Measurements from ENCODE around the gene TMEM178B.

The TMEM178B gene

GRCh38 chr7:141409801-141410329 lies 336.0 kb downstream of the TMEM178B start:
- DNase-seq (ENCODE audit: insufficient read length, low spot score): no peak
- no peak for FAIRE-seq

- FAIRE-seq: no peak
- no peak for DNase-seq (ENCODE audit: insufficient read length, low spot score)
These were observed 336.6 kb downstream of the TMEM178B start for GRCh38 chr7:141410353-141411000.

- FAIRE-seq (no peak), DNase-seq (ENCODE audit: insufficient read length, low spot score) (no peak)
These were observed 337.3 kb downstream of the TMEM178B start for GRCh38 chr7:141411133-141411532.

- FAIRE-seq (no peak), DNase-seq (ENCODE audit: insufficient read length, low spot score) (no peak)
These were observed 342.1 kb downstream of the TMEM178B start for GRCh38 chr7:141415999-141416398.

- FAIRE-seq (no peak), DNase-seq (ENCODE audit: insufficient read length, low spot score) (no peak)
These were observed 342.9 kb downstream of the TMEM178B start for GRCh38 chr7:141416650-141417270.

GRCh38 chr7:141417506-141417905 lies 343.6 kb downstream of the TMEM178B start:
- FAIRE-seq: no peak

GRCh38 chr7:141418066-141418465 lies 344.2 kb downstream of the TMEM178B start:
- DNase-seq (ENCODE audit: insufficient read length, low spot score): no peak
- no peak for FAIRE-seq

More at GRCh38 chr7:141417506-141417905, 343.6 kb downstream of the TMEM178B start:
- no peak for DNase-seq (ENCODE audit: insufficient read length, low spot score)

GRCh38 chr7:141421306-141421705 lies 347.4 kb downstream of the TMEM178B start:
- no peak for FAIRE-seq
- no peak for DNase-seq (ENCODE audit: insufficient read length, low spot score)

GRCh38 chr7:141427134-141427533 lies 353.3 kb downstream of the TMEM178B start:
- DNase-seq (ENCODE audit: insufficient read length, low spot score): no peak
- no peak for FAIRE-seq

GRCh38 chr7:141430455-141431139 lies 356.7 kb downstream of the TMEM178B start:
- DNase-seq (ENCODE audit: insufficient read length, low spot score) (no peak), FAIRE-seq (no peak)

- DNase-seq (ENCODE audit: insufficient read length, low spot score) (no peak), FAIRE-seq (no peak)
These were observed 357.2 kb downstream of the TMEM178B start for GRCh38 chr7:141431140-141431479.

- DNase-seq (ENCODE audit: insufficient read length, low spot score) (no peak), FAIRE-seq (no peak)
These were observed 357.8 kb downstream of the TMEM178B start for GRCh38 chr7:141431711-141432110.

- DNase-seq (ENCODE audit: insufficient read length, low spot score) (no peak), FAIRE-seq (no peak)
These were observed 359.8 kb downstream of the TMEM178B start for GRCh38 chr7:141433698-141434097.

- FAIRE-seq (no peak), DNase-seq (ENCODE audit: insufficient read length, low spot score) (no peak)
These were observed 362.3 kb downstream of the TMEM178B start for GRCh38 chr7:141436139-141436538.

GRCh38 chr7:141436575-141437075 lies 362.8 kb downstream of the TMEM178B start:
- DNase-seq (ENCODE audit: insufficient read length, low spot score) (no peak), FAIRE-seq (no peak)

GRCh38 chr7:141439164-141439563 lies 365.3 kb downstream of the TMEM178B start:
- DNase-seq (ENCODE audit: insufficient read length, low spot score) (no peak), FAIRE-seq (no peak)

GRCh38 chr7:141439776-141440175 lies 365.9 kb downstream of the TMEM178B start:
- DNase-seq (ENCODE audit: insufficient read length, low spot score) (no peak), FAIRE-seq (no peak)

- no peak for DNase-seq (ENCODE audit: insufficient read length, low spot score)
- FAIRE-seq: no peak
These were observed 368.2 kb downstream of the TMEM178B start for GRCh38 chr7:141441837-141442627.

- DNase-seq (ENCODE audit: insufficient read length, low spot score): no peak
- no peak for FAIRE-seq
These were observed 368.9 kb downstream of the TMEM178B start for GRCh38 chr7:141442781-141443180.

- FAIRE-seq: no peak
- no peak for DNase-seq (ENCODE audit: insufficient read length, low spot score)
These were observed 371.1 kb downstream of the TMEM178B start for GRCh38 chr7:141444961-141445360.

GRCh38 chr7:141451232-141451631 lies 377.4 kb downstream of the TMEM178B start:
- FAIRE-seq (no peak), DNase-seq (ENCODE audit: insufficient read length, low spot score) (no peak)
